CD14-positive monocyte (primary cell): ENCODE measurements around the gene B4GALNT3. TPM values are rescaled to one million over a fixed set of nuclear protein-coding genes. Genes with fewer than 3 reads are reported as not detected.

Experiments used
- DNase-seq, 3 donors: peaks; one replicate each; pipeline ENCODE4 v3.0.0-alpha.2; 2011 to 2022
- H2AFZ ChIP-seq: 2 replicates; pipeline ENCODE4 v1.6.0; 2012; ENCODE audit warnings: mild to moderate bottlenecking, low read depth, low read length, inconsistent platforms; ENCODE audit not compliant: insufficient read depth, poor library complexity, severe bottlenecking
- H3K27ac ChIP-seq, 2 donors: 1 replicate in 1 of 2; 2 replicates in 1 of 2; pipeline ENCODE4 v1.5.1; 2012 to 2013; ENCODE audit warnings: low read length in 2 of 2, control low read depth in 1 of 2, inconsistent platforms in 1 of 2, low read depth in 1 of 2, mild to moderate bottlenecking in 1 of 2
- H3K27me3 ChIP-seq, 2 donors: one replicate each; pipeline versions ENCODE4 v1.6.0 to v1.6.1; 2011 to 2013; ENCODE audit warnings: low read length in 2 of 2; ENCODE audit not compliant: control insufficient read depth in 2 of 2, insufficient read depth in 2 of 2
- H3K36me3 ChIP-seq, 2 donors: replicated peaks in 1 of 2; 1 replicate in 1 of 2; 2 replicates in 1 of 2; pipeline versions ENCODE4 v1.5.1 to v1.6.1; 2012 to 2013; ENCODE audit warnings: low read length in 2 of 2, control low read depth in 1 of 2, inconsistent platforms in 1 of 2, mild to moderate bottlenecking in 1 of 2; ENCODE audit not compliant: insufficient read depth in 2 of 2, control insufficient read depth in 1 of 2
- H3K4me1 ChIP-seq, 2 donors: 1 replicate in 1 of 2; 2 replicates in 1 of 2; pipeline versions ENCODE4 v1.5.1 to v1.6.1; 2012 to 2013; ENCODE audit warnings: low read length in 2 of 2, control low read depth in 1 of 2, inconsistent platforms in 1 of 2, mild to moderate bottlenecking in 1 of 2, moderate library complexity in 1 of 2; ENCODE audit not compliant: insufficient read depth in 2 of 2, control insufficient read depth in 1 of 2
- H3K4me2 ChIP-seq: replicated peaks from 2 replicates; pipeline ENCODE3; 2012; ENCODE audit warnings: low read length, moderate library complexity, mild to moderate bottlenecking; ENCODE audit not compliant: poor library complexity, severe bottlenecking; ENCODE audit errors: extremely low read depth
- H3K4me3 ChIP-seq, 3 experiments: fragments of 200-600 bp in 1 of 3; sonication (generic) in 1 of 3; replicated peaks in 1 of 3; 1 replicate in 2 of 3; 2 replicates in 1 of 3; pipeline ENCODE4 v1.5.1; 2011 to 2013; ENCODE audit warnings: low read length in 3 of 3, mild to moderate bottlenecking in 3 of 3, control low read depth in 2 of 3, low read depth in 2 of 3, inconsistent platforms in 1 of 3, moderate library complexity in 1 of 3
- H3K79me2 ChIP-seq: 2 replicates; pipeline ENCODE4 v1.6.0; 2012; ENCODE audit warnings: mild to moderate bottlenecking, control low read depth, inconsistent platforms, low read length, moderate library complexity; ENCODE audit not compliant: insufficient read depth
- H3K9ac ChIP-seq: 2 replicates; pipeline ENCODE4 v1.6.0; 2017; ENCODE audit warnings: low read length, mild to moderate bottlenecking; ENCODE audit not compliant: insufficient read depth, poor library complexity, severe bottlenecking
- H3K9me3 ChIP-seq, 2 donors: replicated peaks in 1 of 2; 1 replicate in 1 of 2; 2 replicates in 1 of 2; pipeline versions ENCODE4 v1.5.1 to v1.6.1; 2012 to 2013; ENCODE audit warnings: low read length in 2 of 2, control low read depth in 1 of 2; ENCODE audit not compliant: control insufficient read depth in 1 of 2, insufficient read depth in 1 of 2
- H4K20me1 ChIP-seq: 2 replicates; pipeline ENCODE4 v1.6.0; 2012; ENCODE audit warnings: mild to moderate bottlenecking, low read length, control low read depth, moderate library complexity; ENCODE audit not compliant: insufficient read depth
- H3K27ac Mint-ChIP-seq, 7 donors: one replicate each; pipeline ENCODE4 v1.8.0; 2020; ENCODE audit warnings: mild to moderate bottlenecking in 7 of 7, mixed read lengths in 7 of 7, moderate library complexity in 6 of 7, inconsistent platforms in 2 of 7
- H3K27me3 Mint-ChIP-seq, 3 donors: one replicate each; pipeline ENCODE4 v1.8.0; 2021 to 2022; ENCODE audit warnings: low read depth in 3 of 3, mild to moderate bottlenecking in 3 of 3, mixed read lengths in 3 of 3, moderate library complexity in 3 of 3, inconsistent platforms in 1 of 3
- H3K36me3 Mint-ChIP-seq, 2 donors: one replicate each; pipeline ENCODE4 v1.8.0; 2020; ENCODE audit warnings: mixed read lengths in 2 of 2, inconsistent platforms in 1 of 2, mild to moderate bottlenecking in 1 of 2
- H3K4me1 Mint-ChIP-seq: one replicate; pipeline ENCODE4 v1.8.0; 2020; ENCODE audit warnings: mild to moderate bottlenecking, mixed read lengths
- H3K4me3 Mint-ChIP-seq, 2 donors: one replicate each; pipeline ENCODE4 v1.8.0; 2020; ENCODE audit warnings: mild to moderate bottlenecking in 2 of 2, mixed read lengths in 2 of 2, moderate library complexity in 1 of 2
- H3K9me3 Mint-ChIP-seq, 7 donors: one replicate each; pipeline ENCODE4 v1.8.0; 2020 to 2022; ENCODE audit warnings: mixed read lengths in 7 of 7, mild to moderate bottlenecking in 6 of 7, moderate library complexity in 6 of 7, inconsistent platforms in 2 of 7
- WGBS: methylation state at CpG from one replicate; pipeline ENCODE4 v1.1.5; 2013; ENCODE audit warnings: missing lambda C conversion rate; ENCODE audit not compliant: insufficient coverage; 5-methylcytosine and 5-hydroxymethylcytosine counted together
- intact Hi-C, 2 donors: fragments of 100-400 bp; cut with micrococcal nuclease; formaldehyde crosslinking; loops; one replicate each; pipeline versions ENCODE4 v1.15.0 to v1.15.1; 2023
- polyA plus RNA-seq, 3 donors: library from polyadenylated mRNA; depleted of rRNA in 1 of 3; unstranded in 2 of 3; stranded (reverse) in 1 of 3; fragments of 300-500 nt in 2 of 3; fragments of >200 nt in 1 of 3; fragmentation: Illumina TruSeq in 2 of 3; gene quantifications; 1 replicate in 2 of 3; 2 replicates in 1 of 3; pipeline ENCODE4 v1.2.3, GENCODE V29; 2012 to 2021
- TF ChIP-seq, protein P1 (sequence below): fragments of 200-600 bp; IDR thresholded peaks from one replicate; pipeline ENCODE4 v1.8.0; 2022; ENCODE audit warnings: antibody characterized with exemption, mild to moderate bottlenecking

B4GALNT3 gene
- polyA plus RNA-seq, 3 donors: 0.09 to 0.10 TPM; not detected in 1

DNA sequence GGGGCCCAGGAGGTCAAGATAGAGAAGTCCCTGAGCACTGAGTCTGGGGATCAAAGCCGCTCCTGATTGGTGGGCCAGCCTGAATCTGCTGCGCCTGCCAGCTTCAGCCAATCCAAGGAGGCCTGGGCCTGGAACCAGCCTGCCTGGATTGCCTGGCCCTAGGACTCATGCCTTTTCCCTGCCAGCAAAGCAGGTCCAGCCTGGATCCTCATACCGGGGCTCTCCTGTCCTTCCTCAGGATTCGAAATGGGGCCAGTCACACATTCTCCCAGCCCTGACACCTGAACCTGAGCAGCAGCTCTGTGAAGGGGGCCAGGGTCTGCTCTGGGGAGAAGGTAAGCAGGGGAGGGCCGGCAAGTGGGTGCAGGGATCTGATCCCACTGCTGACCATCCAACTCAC is 121.6 kb downstream of the B4GALNT3 start:
- Mint-ChIP-seq H3K27ac (no peak overlapping the region), H3K9me3 (peaks cover 0 to 2% (median 0%) of the 10 kb centered on the region in 7 donors), H3K4me1 (peaks cover 17% of the 10 kb centered on the region), H3K4me3 (no peak overlapping the region), H3K36me3 (peaks cover 6 to 13% of the 10 kb centered on the region in 2 donors), H3K27me3 (no peaks in the 10 kb centered on the region)
- Histone ChIP-seq H3K27me3 (no peaks in the 10 kb centered on the region), H3K4me2 (no peak overlapping the region), H3K4me1 (peaks cover 17 to 19% of the 10 kb centered on the region in 2 donors), H4K20me1 (no peaks in the 10 kb centered on the region), H3K9ac (no peak overlapping the region), H3K9me3 (no peaks in the 10 kb centered on the region), H3K79me2 (no peaks in the 10 kb centered on the region), H3K27ac (no peak overlapping the region), H3K4me3 (no peak overlapping the region), H2AFZ (no peak overlapping the region), H3K36me3 (no peaks in the 10 kb centered on the region)
- 93% methylated on average over 3 of the region's 5 CpGs for WGBS
- TF ChIP-seq, protein P1, sequence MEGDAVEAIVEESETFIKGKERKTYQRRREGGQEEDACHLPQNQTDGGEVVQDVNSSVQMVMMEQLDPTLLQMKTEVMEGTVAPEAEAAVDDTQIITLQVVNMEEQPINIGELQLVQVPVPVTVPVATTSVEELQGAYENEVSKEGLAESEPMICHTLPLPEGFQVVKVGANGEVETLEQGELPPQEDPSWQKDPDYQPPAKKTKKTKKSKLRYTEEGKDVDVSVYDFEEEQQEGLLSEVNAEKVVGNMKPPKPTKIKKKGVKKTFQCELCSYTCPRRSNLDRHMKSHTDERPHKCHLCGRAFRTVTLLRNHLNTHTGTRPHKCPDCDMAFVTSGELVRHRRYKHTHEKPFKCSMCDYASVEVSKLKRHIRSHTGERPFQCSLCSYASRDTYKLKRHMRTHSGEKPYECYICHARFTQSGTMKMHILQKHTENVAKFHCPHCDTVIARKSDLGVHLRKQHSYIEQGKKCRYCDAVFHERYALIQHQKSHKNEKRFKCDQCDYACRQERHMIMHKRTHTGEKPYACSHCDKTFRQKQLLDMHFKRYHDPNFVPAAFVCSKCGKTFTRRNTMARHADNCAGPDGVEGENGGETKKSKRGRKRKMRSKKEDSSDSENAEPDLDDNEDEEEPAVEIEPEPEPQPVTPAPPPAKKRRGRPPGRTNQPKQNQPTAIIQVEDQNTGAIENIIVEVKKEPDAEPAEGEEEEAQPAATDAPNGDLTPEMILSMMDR: no peak
- intact Hi-C loops: no loop called here
- DNase-seq: no peak

DNA sequence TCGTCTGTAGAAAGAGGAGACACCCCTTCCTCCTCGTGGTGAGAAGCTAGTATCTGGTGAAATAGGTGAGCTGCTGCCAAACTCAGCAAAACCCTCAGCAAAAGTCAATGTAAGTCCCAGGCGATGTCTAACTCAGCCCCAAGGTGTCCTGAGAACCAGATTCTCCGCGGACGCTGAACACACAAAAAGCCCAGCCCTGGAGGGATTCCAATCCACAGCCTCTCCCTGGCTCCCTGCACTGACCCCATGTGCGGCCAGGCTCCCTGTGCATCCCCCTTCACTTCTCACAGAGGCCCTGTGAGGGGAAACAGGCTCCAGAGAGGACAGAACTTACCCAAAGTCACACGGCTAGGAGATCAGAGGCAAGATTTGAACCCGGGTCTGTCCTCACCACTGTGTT is 122.0 kb downstream of the B4GALNT3 start:
- H3K27ac Mint-ChIP-seq: no peak overlapping the region
- intact Hi-C loops: no loop called here
- no peak for DNase-seq
- H3K4me1 Mint-ChIP-seq: peaks cover 13% of the 10 kb centered on the region
- TF ChIP-seq, protein P1: no peak
- H3K9me3 Mint-ChIP-seq: peaks cover 0 to 2% (median 0%) of the 10 kb centered on the region in 7 donors
- Histone ChIP-seq H3K27ac (no peak overlapping the region), H3K4me1 (peaks cover 12 to 15% of the 10 kb centered on the region in 2 donors), H3K27me3 (no peaks in the 10 kb centered on the region), H3K79me2 (no peaks in the 10 kb centered on the region), H3K4me3 (no peak overlapping the region), H2AFZ (no peak overlapping the region), H3K36me3 (no peaks in the 10 kb centered on the region), H4K20me1 (no peaks in the 10 kb centered on the region), H3K4me2 (no peak overlapping the region), H3K9me3 (no peaks in the 10 kb centered on the region), H3K9ac (no peak overlapping the region)
- H3K27me3 Mint-ChIP-seq: no peaks in the 10 kb centered on the region
- H3K4me3 Mint-ChIP-seq: no peak overlapping the region
- peaks cover 6 to 13% of the 10 kb centered on the region in 2 donors for H3K36me3 Mint-ChIP-seq
- WGBS: 97% methylated on average over 7 of the region's 9 CpGs
